Loucy (cell line): ENCODE data around the gene DHRS7B.
"Not testable (repeated sequence)": the region's sequence is repeated elsewhere in the genome, so short reads cannot be mapped to it uniquely, and the experiment has no call there.

Experiments used
- H2AFZ ChIP-seq: fragments of 200-600 bp; sonication (generic); 2 replicates; pipeline ENCODE4 v1.6.0; 2016; ENCODE audit warnings: antibody characterized with exemption, mild to moderate bottlenecking, low read length, moderate library complexity
- H3F3A ChIP-seq: fragments of 200-600 bp; 2 replicates; pipeline ENCODE4 v1.6.0; 2016; ENCODE audit warnings: antibody characterized with exemption, low read depth, mild to moderate bottlenecking
- H3K27me3 ChIP-seq: fragments of 200-600 bp; sonication (generic); 2 replicates; pipeline ENCODE4 v1.6.1; 2014; ENCODE audit warnings: low read length, mild to moderate bottlenecking; ENCODE audit not compliant: insufficient read depth, poor library complexity, severe bottlenecking
- H3K36me3 ChIP-seq: fragments of 200-600 bp; sonication (generic); 2 replicates; pipeline ENCODE4 v1.6.1; 2016; ENCODE audit warnings: low read length; ENCODE audit not compliant: insufficient read depth
- H3K4me1 ChIP-seq: fragments of 200-600 bp; sonication (generic); 2 replicates; pipeline ENCODE4 v1.5.1; 2014; ENCODE audit warnings: low read length, mild to moderate bottlenecking; ENCODE audit not compliant: insufficient read depth, poor library complexity, severe bottlenecking
- H3K4me2 ChIP-seq: fragments of 200-600 bp; sonication (generic); 2 replicates; pipeline ENCODE4 v1.6.0; 2014; ENCODE audit warnings: antibody characterized with exemption, low read length, low read depth, mild to moderate bottlenecking; ENCODE audit not compliant: poor library complexity, severe bottlenecking
- H3K4me3 ChIP-seq: fragments of 200-600 bp; sonication (generic); 2 replicates; pipeline ENCODE4 v1.5.1; 2014; ENCODE audit warnings: low read length, mild to moderate bottlenecking, mixed read lengths; ENCODE audit not compliant: poor library complexity, severe bottlenecking
- H3K79me2 ChIP-seq: fragments of 200-600 bp; sonication (generic); 2 replicates; pipeline ENCODE4 v1.6.1; 2014; ENCODE audit warnings: low read length; ENCODE audit not compliant: insufficient read depth
- H3K9ac ChIP-seq: fragments of 200-600 bp; sonication (generic); 2 replicates; pipeline ENCODE4 v1.6.0; 2014; ENCODE audit warnings: mild to moderate bottlenecking, low read depth, low read length, moderate library complexity; ENCODE audit not compliant: poor library complexity, severe bottlenecking
- H3K9me2 ChIP-seq: fragments of 200-600 bp; sonication (generic); replicated peaks from 2 replicates; pipeline ENCODE4 v1.6.1; 2016; ENCODE audit warnings: low read depth, low read length, mixed read lengths
- H3K9me3 ChIP-seq: fragments of 200-600 bp; sonication (generic); 2 replicates; pipeline ENCODE4 v1.6.1; 2014; ENCODE audit warnings: mild to moderate bottlenecking, antibody characterized with exemption, low read length, low read depth; ENCODE audit not compliant: insufficient read depth
- H4K20me1 ChIP-seq: fragments of 200-600 bp; sonication (generic); 2 replicates; pipeline ENCODE4 v1.6.0; 2014; ENCODE audit warnings: antibody characterized with exemption, low read length, mild to moderate bottlenecking; ENCODE audit not compliant: insufficient read depth, poor library complexity, severe bottlenecking
- CTCF ChIP-seq: fragments of 200-600 bp; sonication (generic); conservative IDR thresholded peaks from 2 replicates; pipeline ENCODE4 v1.5.1; 2014; ENCODE audit warnings: mild to moderate bottlenecking, antibody characterized with exemption, low read length
- EZH2phosphoT487 ChIP-seq: fragments of 200-600 bp; IDR thresholded peaks from 2 replicates; pipeline ENCODE4 v1.6.1; 2018; ENCODE audit warnings: antibody characterized with exemption, mild to moderate bottlenecking, moderate library complexity, borderline replicate concordance

Gene DHRS7B

GRCh38 chr17:21119919-21120249 lies 6.9 kb upstream of the DHRS7B start:
- peaks cover 11% of the 10 kb centered on the region for H3K4me1 ChIP-seq
- H3K9me3 ChIP-seq, result no peaks in the 10 kb centered on the region
- H3F3A ChIP-seq, result no peaks in the 10 kb centered on the region
- H3K4me3 ChIP-seq, result peak overlapping the region; percentile 42
- H3K36me3 ChIP-seq, result no peaks in the 10 kb centered on the region
- no peaks in the 10 kb centered on the region for H3K79me2 ChIP-seq
- TF ChIP-seq CTCF (no peak), EZH2phosphoT487 (no peak)
- no peaks in the 10 kb centered on the region for H3K9me2 ChIP-seq
- no peaks in the 10 kb centered on the region for H3K27me3 ChIP-seq
- H4K20me1 ChIP-seq, result no peaks in the 10 kb centered on the region
- H3K4me2 ChIP-seq, result peak overlapping the region; percentile 68
- H3K9ac ChIP-seq, result no peak overlapping the region
- peak overlapping the region; percentile 98 for H2AFZ ChIP-seq

- Histone ChIP-seq H3K27me3 (no peaks in the 10 kb centered on the region), H3K4me1 (peaks cover 31% of the 10 kb centered on the region), H2AFZ (no peak overlapping the region), H3K79me2 (peaks cover 19% of the 10 kb centered on the region), H3F3A (peaks cover 4% of the 10 kb centered on the region; the same call in 1 of the 2 replicates), H3K4me3 (no peak overlapping the region), H4K20me1 (no peaks in the 10 kb centered on the region), H3K4me2 (no peak overlapping the region), H3K9me3 (no peaks in the 10 kb centered on the region), H3K9me2 (no peaks in the 10 kb centered on the region), H3K9ac (no peak overlapping the region), H3K36me3 (no peaks in the 10 kb centered on the region)
- no peak for TF ChIP-seq EZH2phosphoT487
- TF ChIP-seq CTCF, result no peak
Measured at GRCh38 chr17:21124086-21124485, 2.7 kb upstream of the DHRS7B start.

- not testable (repeated sequence) for H3K9ac ChIP-seq, H3K36me3 ChIP-seq
- H3K4me2 ChIP-seq, result peak overlapping the region; percentile 90
Measured at GRCh38 chr17:21124517-21124916, 2.2 kb upstream of the DHRS7B start.

GRCh38 chr17:21125862-21126261 lies 902 bp upstream of the DHRS7B start:
- H3K9ac ChIP-seq, result peak overlapping the region; percentile 81
- H3K36me3 ChIP-seq, result no peaks in the 10 kb centered on the region
- H3K9me3 ChIP-seq, result no peaks in the 10 kb centered on the region
- H3K4me3 ChIP-seq, result peak overlapping the region; percentile 75
- H3K79me2 ChIP-seq, result peaks cover 29% of the 10 kb centered on the region
- peak overlapping the region; percentile 90 for H3K4me2 ChIP-seq
- H2AFZ ChIP-seq, result no peak overlapping the region
- H3K4me1 ChIP-seq, result peaks cover 27% of the 10 kb centered on the region
- H3F3A ChIP-seq, result peaks cover 4% of the 10 kb centered on the region; the same call in 1 of the 2 replicates
- TF ChIP-seq CTCF (no peak), EZH2phosphoT487 (no peak)
- no peaks in the 10 kb centered on the region for H3K27me3 ChIP-seq
- H4K20me1 ChIP-seq, result no peaks in the 10 kb centered on the region
- no peaks in the 10 kb centered on the region for H3K9me2 ChIP-seq

More at GRCh38 chr17:21124517-21124916, 2.2 kb upstream of the DHRS7B start:
- H3K9me3 ChIP-seq, H2AFZ ChIP-seq, H3K4me3 ChIP-seq, H3K9me2 ChIP-seq, H3K27me3 ChIP-seq, H4K20me1 ChIP-seq, H3F3A ChIP-seq: not testable (repeated sequence)
- peaks cover 23% of the 10 kb centered on the region for H3K79me2 ChIP-seq
- H3K4me1 ChIP-seq, result peaks cover 31% of the 10 kb centered on the region
